Measurements from ENCODE around the gene MPHOSPH9. TPM values are rescaled to one million over a fixed set of nuclear protein-coding genes. Genes with fewer than 3 reads are reported as not detected.

Gene MPHOSPH9
- total RNA-seq, 1 experiment from 2014 or later = 34.3 TPM

- DNase-seq (ENCODE audit: low spot score) = no peak
Measured at GRCh38 chr12:123149501-123150274, 83.3 kb downstream of the MPHOSPH9 start.

- DNase-seq (ENCODE audit: low spot score) = no peak
Measured at GRCh38 chr12:123149088-123149487, 83.9 kb downstream of the MPHOSPH9 start.

GRCh38 chr12:123148655-123149054 lies 84.3 kb downstream of the MPHOSPH9 start:
- no peak for DNase-seq (ENCODE audit: low spot score)

DNA sequence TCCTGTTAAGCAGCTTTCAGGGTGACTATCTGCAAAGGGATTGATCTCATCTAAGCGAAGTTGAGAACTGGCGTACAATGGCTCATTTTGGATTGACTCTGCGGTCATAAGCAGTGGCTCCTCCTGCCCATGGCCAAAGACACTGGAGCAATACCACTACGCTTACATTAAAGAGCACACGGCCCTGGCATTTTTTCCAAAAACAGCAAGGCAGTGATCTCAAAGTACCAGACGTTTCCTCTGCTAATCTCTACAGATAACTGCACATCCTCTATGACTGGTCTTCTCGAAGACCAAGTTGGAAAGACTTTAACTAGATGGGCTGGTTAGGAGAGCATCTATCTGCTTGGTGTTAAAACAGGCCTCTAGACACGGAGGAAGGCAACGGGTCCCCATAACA lies 84.7 kb downstream of the MPHOSPH9 start:
- DNase-seq (ENCODE audit: low spot score) = no peak

DNA sequence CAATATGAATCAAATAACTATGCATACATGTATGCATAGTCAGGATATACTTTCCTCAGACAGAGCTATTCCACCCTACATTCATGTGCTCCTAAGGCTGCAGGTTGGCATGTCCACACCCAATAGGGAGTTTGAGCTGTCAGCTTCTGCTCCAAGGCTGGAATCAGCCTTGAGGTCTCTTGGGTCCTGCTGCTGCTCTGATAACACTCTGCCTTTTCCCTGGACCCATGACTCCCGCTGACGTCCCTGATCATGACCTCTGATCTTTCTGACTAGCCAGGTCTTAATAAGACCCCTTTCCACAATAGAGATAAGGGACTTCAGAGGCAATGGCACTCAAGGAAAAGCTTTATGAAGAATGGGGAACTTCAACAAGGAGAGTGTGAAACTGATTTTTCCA lies 87.7 kb downstream of the MPHOSPH9 start:
- DNase-seq (ENCODE audit: low spot score) = no peak

DNA sequence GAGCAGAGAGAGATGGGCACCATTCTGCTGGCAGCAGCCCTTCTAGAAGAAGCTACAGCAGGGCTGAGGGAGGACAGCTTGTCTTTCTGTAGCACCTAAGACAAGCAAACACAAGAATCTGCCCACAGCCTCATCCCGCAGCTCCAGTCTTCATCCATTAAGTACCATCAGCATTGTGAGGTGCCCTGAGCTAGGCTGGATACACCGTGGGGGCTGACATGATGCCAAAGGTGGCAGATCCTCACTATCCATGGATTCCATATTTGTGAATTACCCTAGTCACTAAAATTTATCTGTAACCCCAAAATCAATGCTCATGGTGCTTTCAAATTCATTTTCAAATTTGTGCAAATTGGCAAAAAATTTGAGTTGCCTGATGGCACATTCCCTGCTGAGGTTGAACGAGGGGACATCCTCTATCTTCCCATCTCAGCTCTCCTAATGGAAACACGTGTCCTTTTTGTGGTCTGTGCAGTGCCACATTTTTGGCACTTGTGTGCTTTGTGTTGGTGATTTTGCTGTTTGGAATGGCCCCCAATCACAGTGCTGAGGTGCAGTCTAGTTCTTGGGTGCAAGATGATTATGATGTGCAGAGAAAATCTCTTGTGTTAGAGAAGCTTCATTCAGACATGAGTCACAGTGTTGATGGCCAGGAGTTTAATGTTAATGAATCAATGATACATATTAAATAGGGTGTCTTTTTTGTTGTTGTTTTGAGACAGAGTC lies 89.0 kb downstream of the MPHOSPH9 start:
- DNase-seq (ENCODE audit: low spot score) = no peak

GRCh38 chr12:123142921-123143735 lies 89.8 kb downstream of the MPHOSPH9 start:
- no peak for DNase-seq (ENCODE audit: low spot score)

DNA sequence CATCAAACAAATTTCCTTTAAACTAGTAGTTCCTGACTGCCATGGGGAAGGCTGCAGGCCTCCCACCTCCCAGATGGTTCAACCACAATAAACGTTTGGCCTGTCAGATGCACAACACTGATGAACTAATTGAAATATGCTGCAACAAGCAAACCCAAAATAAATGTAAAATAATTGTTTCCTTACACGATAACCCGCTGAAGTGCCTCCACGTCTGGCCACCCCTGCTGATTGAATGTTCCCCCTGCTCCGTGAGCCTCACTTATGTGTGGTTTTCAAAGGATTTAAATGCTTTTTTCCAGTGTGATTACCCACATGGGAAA lies 90.5 kb downstream of the MPHOSPH9 start:
- no peak for DNase-seq (ENCODE audit: low spot score)

DNA sequence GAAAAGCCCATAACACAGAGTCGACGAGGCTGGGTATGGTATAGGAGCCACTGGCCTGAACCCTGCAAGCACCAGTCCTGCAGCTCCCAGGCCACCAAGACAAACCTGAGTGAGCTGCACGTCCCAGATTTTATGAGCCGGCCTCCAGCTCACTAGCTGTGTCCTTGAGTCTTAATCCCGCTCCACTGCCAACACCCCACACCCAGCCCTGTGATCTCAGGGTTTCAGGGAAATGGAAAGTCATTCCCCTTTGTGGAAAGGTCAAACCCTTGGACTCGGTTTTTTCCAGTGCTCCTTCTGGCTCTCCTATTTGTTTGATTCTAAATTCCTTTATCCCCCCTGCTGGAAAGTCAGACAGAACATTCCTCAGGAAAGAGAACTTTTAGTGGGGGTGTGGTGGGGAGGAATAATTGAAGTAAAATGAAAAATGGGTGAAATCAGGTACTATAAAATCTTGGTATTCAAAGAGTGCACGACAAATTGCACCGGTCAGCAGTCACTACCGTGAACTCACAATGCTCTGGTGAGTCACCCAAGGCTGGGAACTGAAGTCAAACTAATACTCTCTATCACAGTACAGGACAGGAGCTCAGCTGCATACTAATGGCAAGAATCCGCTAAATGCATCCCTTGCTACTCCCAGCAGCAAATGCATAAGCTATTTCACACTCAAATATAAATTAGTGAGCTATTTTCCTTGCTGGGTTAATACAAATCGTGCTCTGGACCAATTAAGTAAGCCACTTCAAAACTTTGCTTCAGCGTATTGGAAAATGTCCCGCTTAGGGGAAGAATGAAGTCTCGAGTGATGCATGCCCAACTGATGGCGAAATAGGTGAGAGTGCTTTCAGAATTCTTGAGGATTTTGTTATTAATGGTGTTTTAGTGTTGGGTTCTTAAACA lies 91.1 kb downstream of the MPHOSPH9 start:
- DNase-seq (ENCODE audit: low spot score) = peak; percentile 27

DNA sequence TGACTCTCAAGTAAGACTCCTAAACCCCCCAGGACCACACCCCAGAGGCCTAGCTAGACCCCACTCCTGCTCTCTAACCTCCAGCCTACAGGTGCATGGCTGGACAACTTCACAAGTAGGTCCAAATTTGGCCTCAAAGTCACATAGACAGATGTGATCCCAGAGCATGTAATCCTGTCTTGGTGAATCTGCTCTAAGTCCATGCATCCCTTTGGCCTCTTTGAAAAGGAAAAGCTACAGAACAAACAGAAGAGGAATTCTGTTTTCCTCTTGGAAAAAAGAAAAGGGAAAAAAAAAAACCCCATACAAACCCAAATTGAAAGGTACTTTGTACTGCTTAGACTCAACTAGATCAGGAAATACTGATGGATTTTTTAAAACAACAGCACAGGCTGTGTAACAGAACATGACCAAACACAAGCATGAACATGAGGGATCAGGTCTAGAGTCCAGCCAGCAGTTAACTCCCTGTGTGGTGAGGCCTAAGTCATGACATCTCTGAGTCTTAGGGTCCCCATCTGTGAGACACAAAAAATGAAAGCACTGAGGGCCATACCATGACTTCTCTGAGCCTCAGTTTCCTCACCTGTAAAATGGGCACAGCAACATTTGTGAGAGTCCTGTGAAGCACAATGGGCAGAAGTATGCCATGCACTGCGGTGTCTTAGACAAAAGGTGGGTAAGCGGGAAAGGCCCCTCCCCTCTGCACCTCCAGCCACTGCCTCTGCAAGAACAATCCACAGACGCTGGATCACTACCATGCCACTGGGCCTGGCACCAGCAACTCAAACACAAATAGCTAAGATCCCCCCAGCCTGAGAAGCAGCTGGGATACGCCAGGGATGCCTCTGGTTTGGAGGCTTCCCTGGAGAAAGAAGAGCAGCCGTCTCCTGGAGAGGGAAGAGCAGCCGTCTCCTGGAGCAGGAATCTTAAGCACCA lies 92.0 kb downstream of the MPHOSPH9 start:
- no peak for DNase-seq (ENCODE audit: low spot score)

- DNase-seq (ENCODE audit: low spot score) = no peak
Measured at GRCh38 chr12:123139926-123140675, 92.8 kb downstream of the MPHOSPH9 start.

DNA sequence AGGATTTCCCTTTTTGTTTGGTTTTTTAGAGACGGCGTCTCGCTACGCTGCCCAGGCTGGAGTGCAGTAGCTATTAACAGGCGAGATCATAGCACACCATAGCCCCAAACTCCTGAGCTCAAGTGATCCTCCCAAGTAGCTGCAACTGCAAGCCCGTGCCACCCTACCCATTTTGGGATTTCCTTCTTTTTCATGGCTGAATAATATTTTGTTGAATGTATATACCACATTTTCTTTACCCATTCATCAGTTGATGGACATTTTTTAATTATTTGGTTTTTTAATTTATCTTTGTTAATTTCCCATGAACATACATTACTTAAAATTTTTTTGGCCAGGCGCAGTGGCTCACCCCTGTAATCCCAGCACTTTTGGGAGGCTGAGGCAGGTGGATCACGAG lies 97.3 kb downstream of the MPHOSPH9 start:
- DNase-seq (ENCODE audit: low spot score) = no peak

- no peak for DNase-seq (ENCODE audit: low spot score)
Measured at GRCh38 chr12:123134826-123135225, 98.1 kb downstream of the MPHOSPH9 start.

- no peak for DNase-seq (ENCODE audit: low spot score)
Measured at GRCh38 chr12:123134271-123134671, 98.7 kb downstream of the MPHOSPH9 start.

GRCh38 chr12:123133701-123134100 lies 99.2 kb downstream of the MPHOSPH9 start:
- DNase-seq (ENCODE audit: low spot score) = no peak

GRCh38 chr12:123132951-123133619 lies 99.9 kb downstream of the MPHOSPH9 start:
- DNase-seq (ENCODE audit: low spot score) = no peak

DNA sequence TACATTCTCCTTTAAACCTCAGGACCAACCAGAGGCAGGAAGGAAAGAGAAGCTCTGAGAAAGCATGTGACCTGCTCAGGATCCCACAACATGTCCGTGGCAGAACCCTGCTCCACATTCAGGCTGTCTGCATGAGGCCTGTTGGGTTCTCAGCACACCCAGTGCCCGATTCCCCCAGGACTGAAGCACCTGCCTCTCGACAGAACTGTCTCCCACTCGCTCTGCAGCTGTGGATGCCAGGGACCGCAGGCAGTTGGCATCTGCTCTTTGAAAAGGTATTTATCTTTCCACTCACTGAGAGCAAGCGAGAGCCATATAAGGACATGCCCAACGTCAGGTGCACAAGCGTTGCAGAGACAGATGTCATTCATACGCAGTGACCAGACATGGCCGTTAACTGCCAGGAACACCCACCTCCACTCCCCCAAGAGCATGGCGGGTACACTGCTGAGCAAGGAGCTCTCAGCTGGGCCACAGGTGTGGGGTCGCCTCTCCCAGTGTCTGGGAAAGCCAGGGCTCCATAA lies 101.0 kb downstream of the MPHOSPH9 start:
- DNase-seq (ENCODE audit: low spot score) = no peak

DNA sequence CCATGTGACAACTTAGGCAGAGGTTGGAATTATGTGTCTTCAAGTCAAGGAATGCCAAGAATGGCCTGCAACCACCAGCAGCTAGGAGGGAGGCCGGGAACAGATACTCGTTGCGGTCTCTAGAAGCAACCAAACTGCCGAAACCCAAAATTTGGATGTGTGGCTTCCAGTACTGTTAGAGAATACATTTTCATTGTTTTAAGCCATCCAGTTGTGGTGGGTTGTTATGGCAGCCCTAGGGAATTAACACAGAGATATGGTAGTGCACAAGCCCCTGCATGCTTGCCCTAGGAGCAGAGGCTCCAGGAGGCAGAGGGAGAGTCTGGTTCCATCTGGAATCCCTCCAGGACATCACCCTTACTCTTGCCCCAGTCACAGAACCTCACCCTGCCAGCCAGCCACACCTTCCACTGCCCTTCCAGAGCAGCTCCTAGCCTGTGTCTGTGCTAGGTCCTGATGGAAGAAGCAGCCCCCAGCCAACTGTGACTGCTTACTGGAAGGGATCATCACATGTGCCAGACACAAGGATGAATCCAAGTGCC lies 101.6 kb downstream of the MPHOSPH9 start:
- no peak for DNase-seq (ENCODE audit: low spot score)
